ENCODE data around the gene MBD3. TPM values are rescaled to one million over a fixed set of nuclear protein-coding genes. Genes with fewer than 3 reads are reported as not detected.
A peak's percentile ranks its signal among the peaks of the same experiment; 100 is the strongest.

MBD3 gene
- total RNA-seq, 4 donors from 2014 or later: 53.8 to 75.9 (median 64.5) TPM

- TF ChIP-seq CTCF (IDR thresholded peaks at IDR 0.05) (no peak), POLR2A (IDR thresholded peaks at IDR 0.05) (no peak)
- intact Hi-C loops (cut with DNase I; ENCODE audit: low total_unique reads): no loop called here
- H3K4me3 ChIP-seq: peak overlapping the region; percentile 41 to 84
- peak overlapping the region; percentile 75 to 83 for H3K27ac ChIP-seq
- DNase-seq: peak in 1 of 2 donors; percentile 43
- H3K36me3 ChIP-seq: no peaks in the 10 kb centered on the region
- peaks cover 0 to 15% of the 10 kb centered on the region in 2 donors for H3K4me1 ChIP-seq
- no peaks in the 10 kb centered on the region for H3K9me3 ChIP-seq
- H3K27me3 ChIP-seq: no peaks in the 10 kb centered on the region
These were observed 25.4 kb downstream of the MBD3 start for GRCh38 chr19:1567116-1567847.

- Histone ChIP-seq H3K4me3 (peak overlapping the region; percentile 41 to 84), H3K9me3 (no peaks in the 10 kb centered on the region), H3K27me3 (no peaks in the 10 kb centered on the region), H3K27ac (peak overlapping the region; percentile 75 to 83), H3K4me1 (peaks cover 0 to 15% of the 10 kb centered on the region in 2 donors), H3K36me3 (no peaks in the 10 kb centered on the region)
- DNase-seq: peak; percentile 68 to 78
- TF ChIP-seq CTCF (IDR thresholded peaks at IDR 0.05): no peak
- peak; percentile 74 to 80 for TF ChIP-seq POLR2A (IDR thresholded peaks at IDR 0.05)
- intact Hi-C loops (cut with DNase I; ENCODE audit: low total_unique reads): no loop called here
These were observed 26.1 kb downstream of the MBD3 start for GRCh38 chr19:1566392-1567115.

GRCh38 chr19:1563251-1563650 lies 29.4 kb downstream of the MBD3 start:
- peaks cover 0 to 12% of the 10 kb centered on the region in 2 donors for H3K4me1 ChIP-seq
- no peak overlapping the region for H3K27ac ChIP-seq
- DNase-seq: no peak
- TF ChIP-seq POLR2A (IDR thresholded peaks at IDR 0.05) (no peak), CTCF (IDR thresholded peaks at IDR 0.05) (no peak)
- no peaks in the 10 kb centered on the region for H3K36me3 ChIP-seq
- no peaks in the 10 kb centered on the region for H3K9me3 ChIP-seq
- intact Hi-C loops (cut with DNase I; ENCODE audit: low total_unique reads): no loop called here
- H3K27me3 ChIP-seq: no peaks in the 10 kb centered on the region
- no peak overlapping the region for H3K4me3 ChIP-seq

- Histone ChIP-seq H3K27me3 (no peaks in the 10 kb centered on the region), H3K4me1 (peaks cover 0 to 9% of the 10 kb centered on the region in 2 donors), H3K27ac (no peak overlapping the region), H3K36me3 (no peaks in the 10 kb centered on the region), H3K4me3 (no peak overlapping the region), H3K9me3 (no peaks in the 10 kb centered on the region)
- no peak for TF ChIP-seq CTCF (IDR thresholded peaks at IDR 0.05)
- TF ChIP-seq POLR2A (IDR thresholded peaks at IDR 0.05): no peak
- intact Hi-C loops (cut with DNase I; ENCODE audit: low total_unique reads): no loop called here
- DNase-seq: no peak
These were observed 31.3 kb downstream of the MBD3 start for GRCh38 chr19:1561236-1561842.

Data from uterus (tissue), 4 donors.